LNCAP (cell line): ENCODE measurements around the gene ITPR1.

Experiments
- TF ChIP-seq, protein P1 (sequence below): fragments of 450-650 bp; IDR thresholded peaks from 2 replicates; pipeline ENCODE4 v1.5.1; 2017; ENCODE audit warnings: mild to moderate bottlenecking

The ITPR1 gene

DNA sequence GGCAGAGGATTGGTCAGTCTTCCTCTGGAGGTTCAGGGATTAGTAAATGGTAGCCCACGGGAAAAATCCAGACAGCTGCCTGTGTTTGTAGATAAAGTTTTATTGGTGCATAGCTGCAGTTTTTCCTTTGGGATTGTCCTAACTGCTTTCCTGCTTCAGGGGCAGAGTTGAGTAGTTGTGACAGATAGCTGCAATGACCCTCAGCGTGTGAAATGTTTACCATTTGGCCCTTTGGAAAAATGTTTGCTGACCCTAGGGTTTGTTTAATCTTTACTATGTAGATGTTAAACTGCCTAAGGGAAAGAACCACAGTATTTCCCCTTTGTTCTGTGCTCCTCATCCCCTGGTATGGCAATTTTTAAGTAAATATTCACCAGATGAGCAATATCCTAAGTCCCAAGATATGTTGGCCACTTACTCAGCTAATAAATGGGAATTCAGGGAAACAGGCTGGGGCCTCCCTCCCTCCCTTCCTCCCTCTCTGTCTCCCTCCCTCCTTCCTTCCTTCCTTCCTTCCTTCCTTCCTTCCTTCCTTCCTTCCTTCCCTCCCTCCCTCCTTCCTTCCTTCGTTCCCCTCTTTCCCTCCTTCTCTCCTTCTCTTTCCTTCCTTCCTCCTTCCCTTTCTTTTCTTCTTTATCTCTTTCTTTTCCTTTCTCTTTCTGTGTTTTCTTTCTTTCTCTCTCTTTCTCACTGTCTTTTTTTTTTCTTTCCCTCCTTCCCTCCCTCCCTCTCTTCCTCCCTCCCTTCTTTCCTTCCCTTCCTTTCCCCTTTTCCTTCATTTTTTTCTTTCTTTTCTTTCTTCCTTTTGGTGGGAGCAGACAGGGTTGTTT lies 251.5 kb downstream of the ITPR1 start:
- TF ChIP-seq, protein P1, sequence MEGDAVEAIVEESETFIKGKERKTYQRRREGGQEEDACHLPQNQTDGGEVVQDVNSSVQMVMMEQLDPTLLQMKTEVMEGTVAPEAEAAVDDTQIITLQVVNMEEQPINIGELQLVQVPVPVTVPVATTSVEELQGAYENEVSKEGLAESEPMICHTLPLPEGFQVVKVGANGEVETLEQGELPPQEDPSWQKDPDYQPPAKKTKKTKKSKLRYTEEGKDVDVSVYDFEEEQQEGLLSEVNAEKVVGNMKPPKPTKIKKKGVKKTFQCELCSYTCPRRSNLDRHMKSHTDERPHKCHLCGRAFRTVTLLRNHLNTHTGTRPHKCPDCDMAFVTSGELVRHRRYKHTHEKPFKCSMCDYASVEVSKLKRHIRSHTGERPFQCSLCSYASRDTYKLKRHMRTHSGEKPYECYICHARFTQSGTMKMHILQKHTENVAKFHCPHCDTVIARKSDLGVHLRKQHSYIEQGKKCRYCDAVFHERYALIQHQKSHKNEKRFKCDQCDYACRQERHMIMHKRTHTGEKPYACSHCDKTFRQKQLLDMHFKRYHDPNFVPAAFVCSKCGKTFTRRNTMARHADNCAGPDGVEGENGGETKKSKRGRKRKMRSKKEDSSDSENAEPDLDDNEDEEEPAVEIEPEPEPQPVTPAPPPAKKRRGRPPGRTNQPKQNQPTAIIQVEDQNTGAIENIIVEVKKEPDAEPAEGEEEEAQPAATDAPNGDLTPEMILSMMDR = no peak

DNA sequence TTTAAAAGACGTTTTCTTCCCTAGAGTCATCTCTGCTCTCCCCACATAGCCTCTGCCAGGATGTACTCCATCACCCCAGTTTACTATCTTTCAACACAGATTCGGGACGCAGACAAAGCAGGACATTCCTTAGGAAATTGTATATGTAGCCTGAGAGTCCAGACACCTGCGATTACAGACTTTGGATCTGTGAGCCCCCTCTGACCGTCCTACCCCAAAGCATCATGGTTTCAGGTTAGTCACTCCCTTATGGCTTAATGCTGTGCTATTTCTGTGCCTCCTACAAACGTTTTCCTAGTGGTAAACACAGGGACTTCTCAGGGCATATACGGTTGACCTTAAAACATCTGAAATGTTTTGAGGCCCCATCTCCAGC lies 252.1 kb downstream of the ITPR1 start:
- TF ChIP-seq, protein P1 = no peak

DNA sequence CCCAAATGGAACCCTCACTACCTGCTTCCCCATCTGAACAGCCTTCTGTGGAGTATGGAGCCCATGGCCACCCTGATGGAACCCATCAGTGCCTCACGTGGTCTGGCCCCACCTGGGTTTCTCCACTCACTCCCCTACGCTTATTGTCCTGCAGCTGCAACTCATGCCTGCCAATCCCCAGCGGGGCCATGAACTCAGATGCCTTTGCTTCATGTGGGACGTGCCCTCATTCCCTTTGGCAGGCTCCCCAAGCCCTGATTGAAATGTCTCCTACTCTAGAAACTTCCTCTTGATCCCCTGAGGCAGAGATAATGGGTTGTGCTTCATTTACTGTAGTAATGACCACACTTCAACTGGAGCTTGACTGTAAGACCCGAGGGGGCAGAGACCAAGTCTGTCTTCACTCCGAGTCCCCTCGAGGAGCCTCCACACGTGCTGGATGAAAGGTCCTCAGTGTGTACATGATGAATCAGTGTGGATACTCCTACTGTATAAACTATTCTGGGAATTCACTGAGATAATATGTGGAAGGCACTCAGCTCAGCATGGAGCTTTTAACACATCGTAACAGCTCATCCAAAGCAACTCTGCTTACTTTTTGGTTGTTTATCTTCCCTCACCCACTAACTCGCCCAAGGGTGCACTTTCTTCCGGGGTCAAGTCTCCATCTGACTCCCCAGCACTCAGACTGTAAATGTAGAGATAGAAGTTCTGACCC lies 253.3 kb downstream of the ITPR1 start:
- TF ChIP-seq, protein P1 = no peak

GRCh38 chr3:4748127-4748526 lies 255.0 kb downstream of the ITPR1 start:
- TF ChIP-seq, protein P1 = no peak

GRCh38 chr3:4748701-4749378 lies 255.7 kb downstream of the ITPR1 start:
- TF ChIP-seq, protein P1 = no peak

DNA sequence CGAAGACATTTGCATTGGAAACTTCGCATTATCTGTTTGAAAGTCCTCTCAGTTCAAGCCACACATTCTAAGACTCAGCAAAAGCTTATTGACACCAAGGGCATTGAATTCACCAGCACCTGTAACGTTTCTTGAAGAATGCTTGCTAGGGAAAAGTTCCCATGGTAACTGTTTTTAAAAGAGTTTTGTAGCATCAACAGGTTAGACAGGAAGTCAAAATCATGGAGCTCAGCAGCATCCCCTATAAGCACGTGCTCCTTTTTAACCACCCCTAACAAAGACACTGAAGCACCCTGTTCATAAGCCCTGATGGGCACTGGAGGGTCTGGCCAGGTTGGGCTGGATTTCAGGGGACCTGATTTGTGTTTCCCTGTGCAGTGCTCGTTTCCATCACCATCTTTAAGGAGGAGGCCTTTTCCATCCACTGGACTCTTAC lies 256.4 kb downstream of the ITPR1 start:
- TF ChIP-seq, protein P1 = no peak

DNA sequence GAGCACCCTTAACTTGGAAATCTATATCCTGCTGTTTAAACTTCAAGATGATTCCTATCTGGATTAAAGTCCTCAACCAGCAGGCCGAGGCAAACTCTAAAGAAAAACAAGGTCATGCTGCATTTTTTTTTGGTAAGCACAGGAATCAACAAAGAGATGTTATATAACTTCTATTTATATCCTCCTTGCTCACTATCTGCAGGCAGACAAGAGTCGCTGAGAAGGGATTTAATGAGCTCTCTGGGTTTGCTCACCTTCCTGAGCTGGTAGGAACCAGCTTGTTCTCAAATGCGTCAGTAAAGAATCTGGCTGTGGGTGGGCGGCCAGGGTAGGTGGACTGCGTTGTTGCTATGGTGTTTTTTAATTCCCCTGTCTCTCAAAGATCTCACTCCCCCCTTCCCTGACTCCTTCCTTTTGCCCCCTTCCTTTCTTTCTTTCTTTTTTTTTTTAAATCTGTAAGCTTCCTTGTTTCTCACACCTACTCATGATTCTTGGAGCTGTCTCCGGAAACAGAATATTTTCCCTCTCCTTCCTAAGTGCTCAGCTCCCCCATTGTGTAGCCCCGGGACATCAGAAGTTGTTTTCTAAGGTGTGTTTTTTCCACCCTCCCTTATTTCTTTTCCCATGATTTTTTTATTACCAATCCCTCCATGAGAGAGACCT lies 257.3 kb downstream of the ITPR1 start:
- TF ChIP-seq, protein P1 = no peak
